Loucy (cell line): ENCODE measurements around the gene MAP3K5.

Source experiments
- CTCF ChIP-seq: fragments of 200-600 bp; sonication (generic); conservative IDR thresholded peaks from 2 replicates; pipeline ENCODE4 v1.5.1; 2014; ENCODE audit warnings: mild to moderate bottlenecking, antibody characterized with exemption, low read length
- EZH2phosphoT487 ChIP-seq: fragments of 200-600 bp; IDR thresholded peaks from 2 replicates; pipeline ENCODE4 v1.6.1; 2018; ENCODE audit warnings: antibody characterized with exemption, mild to moderate bottlenecking, moderate library complexity, borderline replicate concordance

- TF ChIP-seq CTCF, result no peak
- TF ChIP-seq EZH2phosphoT487, result no peak
These were observed 54.9 kb downstream of the MAP3K5 start for GRCh38 chr6:136737374-136737844.
